GM12892 (cell line): ENCODE results near the gene CAPN3.

ENCODE experiments used
- POLR2A ChIP-seq: IDR thresholded peaks from 2 replicates; pipeline ENCODE4 v1.6.1; 2011; ENCODE audit warnings: low read depth, low read length, control low read depth
- POLR2AphosphoS5 ChIP-seq: IDR thresholded peaks from 2 replicates; pipeline ENCODE4 v1.6.1; 2011; ENCODE audit warnings: low read depth, low read length, control low read depth

DNA sequence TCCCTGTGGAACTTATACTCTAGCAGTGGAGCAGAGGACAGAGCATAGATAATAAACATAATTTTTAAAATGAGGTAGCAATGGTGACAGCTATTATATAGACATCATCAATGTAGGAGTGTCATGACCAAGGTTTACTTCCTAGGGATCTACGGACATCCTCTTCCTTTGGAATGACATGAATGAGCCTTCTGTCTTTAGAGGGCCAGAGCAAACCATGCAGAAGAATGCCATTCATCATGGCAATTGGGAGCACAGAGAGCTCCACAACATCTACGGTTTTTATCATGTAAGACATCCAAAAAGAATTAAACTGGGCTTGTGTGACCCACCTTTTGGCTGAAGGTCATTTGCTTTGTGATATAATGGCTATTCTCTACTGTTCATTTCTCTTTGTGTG, 30.1 kb upstream of the CAPN3 start:
- TF ChIP-seq POLR2AphosphoS5 (no peak), POLR2A (no peak)
